Kidney epithelial cell (primary cell): ENCODE results near the gene ARHGAP22. TPM values are rescaled to one million over a fixed set of nuclear protein-coding genes. Genes with fewer than 3 reads are reported as not detected.

Experiments used
- DNase-seq: peaks from one replicate; pipeline ENCODE4 v3.0.0-alpha.2; 2010; ENCODE audit warnings: low read depth
- H3K27me3 ChIP-seq: 2 replicates; pipeline ENCODE4 v1.6.0; 2011; ENCODE audit warnings: low read length; ENCODE audit not compliant: control insufficient read depth, insufficient read depth
- H3K36me3 ChIP-seq: 2 replicates; pipeline ENCODE4 v1.5.1; 2011; ENCODE audit warnings: low read length; ENCODE audit not compliant: control insufficient read depth, insufficient read depth
- H3K4me3 ChIP-seq: 2 replicates; pipeline ENCODE4 v1.5.1; 2011; ENCODE audit warnings: low read depth, mild to moderate bottlenecking, control low read depth, low read length
- CTCF ChIP-seq: IDR thresholded peaks from 2 replicates; pipeline ENCODE4 v1.5.1; 2011; ENCODE audit warnings: mild to moderate bottlenecking, moderate library complexity, low read length, control low read depth, inconsistent platforms; ENCODE audit not compliant: insufficient read depth, poor library complexity, severe bottlenecking
- total RNA-seq: library from RNA; depleted of rRNA; stranded (reverse); fragments of >200 nt; gene quantifications from 2 replicates; pipeline ENCODE4 v1.2.3, GENCODE V29; 2015

ARHGAP22 gene
- total RNA-seq, 1 donor from 2014 or later, result 7.0 TPM

DNA sequence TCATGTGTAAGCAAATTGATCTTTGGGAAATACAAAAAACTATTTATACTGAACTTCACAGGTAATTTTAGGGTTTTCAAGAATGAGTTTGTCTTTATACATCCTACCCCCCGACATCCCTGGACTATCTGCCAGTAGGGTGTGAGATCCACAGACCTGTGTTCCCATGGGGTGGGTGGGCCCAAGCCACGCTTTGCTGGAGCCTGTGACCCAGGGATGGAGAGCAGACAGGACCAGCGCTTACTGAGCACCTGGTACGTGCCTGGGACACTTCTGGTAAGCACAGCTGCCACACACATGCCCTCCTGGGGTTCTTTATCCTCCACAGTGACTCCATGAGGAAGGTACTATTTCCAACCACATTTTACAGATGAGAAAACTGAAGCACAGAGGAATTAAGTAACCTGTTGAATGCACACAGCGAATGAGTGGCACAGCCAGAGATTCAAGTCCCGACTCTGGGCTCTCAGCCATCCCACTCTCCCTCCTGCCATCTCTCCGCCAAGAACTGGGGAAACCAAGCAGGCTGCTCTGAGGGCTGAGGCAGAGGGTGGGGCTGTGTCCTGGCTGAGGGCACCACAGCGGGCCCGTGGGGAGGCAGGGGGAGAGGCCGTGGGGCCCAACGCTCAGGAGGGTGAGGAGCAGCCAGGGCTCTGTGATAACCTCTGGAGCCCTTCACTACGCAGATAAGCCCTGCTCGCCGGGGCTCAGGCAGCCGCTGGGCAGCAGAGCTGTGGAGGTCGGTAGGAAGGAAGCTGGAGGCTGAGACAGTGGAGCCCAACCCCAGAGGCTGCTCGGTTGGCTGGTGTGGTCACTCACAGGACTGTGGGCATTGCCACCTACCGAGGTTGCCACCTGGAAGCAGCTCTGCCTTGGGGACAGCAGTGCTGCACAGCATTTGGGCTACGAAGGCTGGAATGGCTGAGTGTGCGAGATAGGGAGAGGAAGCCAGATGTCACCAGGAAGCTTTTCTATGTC, 124.2 kb downstream of the ARHGAP22 start:
- no peaks in the 10 kb centered on the region for H3K36me3 ChIP-seq
- no peak for TF ChIP-seq CTCF
- no peak overlapping the region for H3K4me3 ChIP-seq
- DNase-seq, result no peak
- H3K27me3 ChIP-seq, result no peaks in the 10 kb centered on the region

DNA sequence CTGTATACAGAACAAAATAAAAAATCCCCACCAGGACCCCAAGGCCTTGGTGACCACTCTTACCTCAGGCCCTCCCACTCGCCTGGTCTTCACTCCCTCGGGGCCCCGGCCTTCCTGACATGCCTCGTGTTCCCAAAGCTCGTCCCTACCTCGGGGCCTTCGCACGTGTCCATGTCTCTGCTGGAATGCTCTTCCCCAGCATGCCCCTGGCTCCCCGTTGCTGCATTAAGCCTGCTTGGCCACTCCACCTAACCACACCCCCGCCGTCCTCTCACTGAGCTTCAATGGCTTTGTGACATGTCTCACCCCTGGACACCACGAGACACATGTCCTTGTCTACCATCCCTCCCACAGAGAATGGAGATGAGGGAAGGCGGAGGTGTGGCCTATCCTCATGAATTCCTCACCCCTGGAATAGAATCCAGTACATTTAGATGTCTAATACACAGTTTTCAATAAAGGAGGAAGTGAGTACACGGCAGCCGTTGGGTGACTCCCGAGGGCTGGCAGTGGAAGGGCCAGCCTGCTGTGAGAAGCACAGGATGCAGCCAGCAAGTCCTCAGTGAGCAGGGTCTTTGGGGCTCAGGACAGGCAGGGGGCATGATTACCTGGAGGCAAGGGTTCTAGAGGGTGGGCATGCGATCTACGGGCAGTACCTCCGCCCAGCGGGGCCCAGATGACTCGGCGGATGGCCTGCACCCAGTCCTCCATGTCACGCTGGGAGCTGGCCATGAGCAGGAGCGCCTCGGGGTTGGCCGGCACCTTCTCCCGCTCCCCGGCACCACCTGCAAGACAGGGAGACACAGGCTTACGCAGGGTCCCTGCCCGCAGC, 125.7 kb downstream of the ARHGAP22 start:
- no peaks in the 10 kb centered on the region for H3K27me3 ChIP-seq
- no peak overlapping the region for H3K4me3 ChIP-seq
- H3K36me3 ChIP-seq, result no peaks in the 10 kb centered on the region
- no peak for DNase-seq
- no peak for TF ChIP-seq CTCF

GRCh38 chr10:48478469-48478868, 126.4 kb downstream of the ARHGAP22 start:
- TF ChIP-seq CTCF, result no peak
- no peaks in the 10 kb centered on the region for H3K27me3 ChIP-seq
- no peaks in the 10 kb centered on the region for H3K36me3 ChIP-seq
- no peak for DNase-seq
- H3K4me3 ChIP-seq, result no peak overlapping the region

DNA sequence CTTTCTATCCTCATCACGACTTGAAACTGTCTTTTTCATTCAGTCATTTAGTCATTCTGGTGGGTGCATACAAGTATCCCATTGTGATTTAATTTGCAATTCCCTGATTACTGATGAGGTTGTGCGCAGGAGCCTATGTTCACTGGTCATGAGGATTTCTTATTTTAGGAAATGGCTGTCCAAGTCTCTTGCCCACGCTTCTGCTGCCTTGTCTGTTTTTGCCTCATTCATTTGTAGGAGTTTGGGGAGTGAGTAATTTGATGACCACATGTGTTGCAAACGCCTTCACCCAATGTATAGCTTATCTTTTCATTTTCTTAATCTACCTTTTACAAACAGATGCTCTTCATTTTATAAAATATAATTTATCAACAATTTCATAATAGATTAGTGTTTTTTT, 127.3 kb downstream of the ARHGAP22 start:
- DNase-seq, result no peak
- Histone ChIP-seq H3K36me3 (no peaks in the 10 kb centered on the region), H3K4me3 (no peak overlapping the region), H3K27me3 (no peaks in the 10 kb centered on the region)
- TF ChIP-seq CTCF, result no peak

DNA sequence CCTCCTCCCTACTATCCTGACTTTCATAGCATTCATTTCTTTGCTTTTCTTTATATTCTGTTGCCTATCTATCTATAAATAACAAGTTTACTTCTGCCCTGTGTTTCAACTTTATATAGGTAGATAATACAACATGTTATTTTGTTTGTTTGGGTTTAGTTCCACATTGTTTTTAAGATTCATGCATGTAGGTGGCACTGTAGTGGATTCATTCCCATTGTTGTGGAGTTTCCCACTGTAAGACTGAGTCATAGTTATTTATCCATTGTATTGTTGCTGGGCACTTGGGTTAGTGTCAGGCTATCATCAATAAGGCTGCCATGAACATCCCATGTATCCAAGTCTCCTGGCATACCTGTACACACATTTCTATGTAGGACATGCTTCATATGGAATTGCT, 127.7 kb downstream of the ARHGAP22 start:
- H3K4me3 ChIP-seq, result no peak overlapping the region
- no peak for TF ChIP-seq CTCF
- H3K36me3 ChIP-seq, result no peaks in the 10 kb centered on the region
- H3K27me3 ChIP-seq, result no peaks in the 10 kb centered on the region
- no peak for DNase-seq
